Hematopoietic multipotent progenitor cell treated with erythropoietin and hydrocortisone succinate and interleukin-3 and kit ligand, for 4 days (in vitro differentiated cells): ENCODE data around the gene HACD1.

ENCODE experiments used
- DNase-seq: peaks from one replicate; pipeline ENCODE4 v3.0.0-alpha.2; 2015

The HACD1 gene

GRCh38 chr10:17617031-17617911 is at the start of gene HACD1:
TSS of gene HACD1 (minus strand) at chr10:17617374. CDS start at chr10:17617339, 35 bp downstream.
- DNase-seq, result peak; percentile 94

GRCh38 chr10:17665747-17666146 is 48.6 kb upstream of the HACD1 start:
- DNase-seq, result peak; percentile 51

- DNase-seq, result no peak
Measured at GRCh38 chr10:17663450-17663849, 46.3 kb upstream of the HACD1 start.

GRCh38 chr10:17662193-17663138 is 45.3 kb upstream of the HACD1 start:
- DNase-seq, result peak; percentile 98

GRCh38 chr10:17661510-17661909 is 44.3 kb upstream of the HACD1 start:
- DNase-seq, result no peak

- DNase-seq, result no peak
Measured at GRCh38 chr10:17660921-17661320, 43.7 kb upstream of the HACD1 start.

- DNase-seq, result peak; percentile 58
Measured at GRCh38 chr10:17659365-17659764, 42.2 kb upstream of the HACD1 start.

GRCh38 chr10:17657103-17657500 is 39.9 kb upstream of the HACD1 start:
- no peak for DNase-seq

GRCh38 chr10:17655567-17656146 is 38.5 kb upstream of the HACD1 start:
- peak; percentile 86 for DNase-seq

- DNase-seq, result no peak
Measured at GRCh38 chr10:17655009-17655408, 37.8 kb upstream of the HACD1 start.

GRCh38 chr10:17652585-17652984 is 35.4 kb upstream of the HACD1 start:
- no peak for DNase-seq

GRCh38 chr10:17651896-17652295 is 34.7 kb upstream of the HACD1 start:
- no peak for DNase-seq

GRCh38 chr10:17650416-17650815 is 33.2 kb upstream of the HACD1 start:
- DNase-seq, result no peak

GRCh38 chr10:17649836-17650235 is 32.7 kb upstream of the HACD1 start:
- DNase-seq, result no peak

- no peak for DNase-seq
Measured at GRCh38 chr10:17649052-17649451, 31.9 kb upstream of the HACD1 start.

- DNase-seq, result no peak
Measured at GRCh38 chr10:17648243-17649035, 31.3 kb upstream of the HACD1 start.

GRCh38 chr10:17647326-17647725 is 30.2 kb upstream of the HACD1 start:
- DNase-seq, result peak; percentile 73

- DNase-seq, result no peak
Measured at GRCh38 chr10:17645621-17646345, 28.6 kb upstream of the HACD1 start.

- DNase-seq, result peak; percentile 57
Measured at GRCh38 chr10:17644485-17644943, 27.3 kb upstream of the HACD1 start.

- peak; percentile 98 for DNase-seq
Measured at GRCh38 chr10:17643755-17644484, 26.7 kb upstream of the HACD1 start, which contains the start of gene STAM. TSS of gene STAM (plus strand) at chr10:17644151. CDS start at chr10:17644340, 189 bp downstream.

- no peak for DNase-seq
Measured at GRCh38 chr10:17643339-17643754, 26.2 kb upstream of the HACD1 start.
